Adrenal gland (tissue), 5 donors: ENCODE data around the gene KIRREL3.

Experiments
- CTCF ChIP-seq, 6 experiments: fragments of 450-650 bp in 4 of 6; fragments of 200-600 bp in 2 of 6; sonication (generic) in 1 of 6; IDR thresholded peaks; 1 replicate in 5 of 6; 2 replicates in 1 of 6; pipeline versions ENCODE4 v1.5.1 to v1.8.0; 2016 to 2021; ENCODE audit warnings: antibody characterized with exemption in 6 of 6, mild to moderate bottlenecking in 2 of 6, moderate library complexity in 1 of 6
- POLR2A ChIP-seq, 2 donors: fragments of 450-650 bp; IDR thresholded peaks; one replicate each; pipeline ENCODE4 v1.6.1; 2017; ENCODE audit warnings: antibody characterized with exemption in 2 of 2, mild to moderate bottlenecking in 2 of 2, moderate library complexity in 1 of 2
- donor health status: DM: no; HTN: no; CAD: no.

GRCh38 chr11:126417091-126417862, 583.3 kb downstream of the KIRREL3 start:
- TF ChIP-seq CTCF (IDR thresholded peaks at IDR 0.05) (no peak), POLR2A (IDR thresholded peaks at IDR 0.05) (no peak)
